Choroid plexus epithelial cell (primary cell): ENCODE measurements around the gene ACACB.

Source experiments
- DNase-seq: peaks from one replicate; pipeline ENCODE4 v3.0.0-alpha.2; 2010; ENCODE audit warnings: low read depth
- H3K4me3 ChIP-seq: 2 replicates; pipeline ENCODE4 v1.5.1; 2011; ENCODE audit warnings: low read depth, mild to moderate bottlenecking, control low read depth, low read length, moderate library complexity
- CTCF ChIP-seq: conservative IDR thresholded peaks from 2 replicates; pipeline ENCODE4 v1.5.1; 2011; ENCODE audit warnings: low read depth, mild to moderate bottlenecking, control low read depth, inconsistent platforms, low read length, moderate library complexity

The ACACB gene

DNA sequence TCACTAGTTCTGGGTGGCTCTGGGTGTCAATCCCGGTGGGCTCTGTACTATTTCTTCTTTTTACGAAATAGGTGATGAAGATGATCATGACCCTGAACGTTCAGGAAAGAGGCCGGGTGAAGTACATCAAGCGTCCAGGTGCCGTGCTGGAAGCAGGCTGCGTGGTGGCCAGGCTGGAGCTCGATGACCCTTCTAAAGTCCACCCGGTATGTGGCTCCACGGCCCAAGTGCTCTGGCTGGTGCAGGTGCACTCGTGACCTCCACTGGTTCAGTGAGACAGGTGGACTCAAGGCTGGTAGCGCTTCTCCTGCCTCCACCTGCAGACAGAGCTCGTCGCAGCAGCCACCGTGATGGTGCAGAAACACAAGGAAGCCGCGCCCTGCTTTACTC is 85.1 kb downstream of the ACACB start:
- no peak for DNase-seq
- no peak for TF ChIP-seq CTCF
- no peak overlapping the region for H3K4me3 ChIP-seq

- no peak for TF ChIP-seq CTCF
- H3K4me3 ChIP-seq = no peak overlapping the region
- no peak for DNase-seq
Measured at GRCh38 chr12:109202770-109203169, 86.4 kb downstream of the ACACB start.

GRCh38 chr12:109203480-109203879 is 87.1 kb downstream of the ACACB start:
- DNase-seq = no peak
- no peak overlapping the region for H3K4me3 ChIP-seq
- TF ChIP-seq CTCF = no peak

DNA sequence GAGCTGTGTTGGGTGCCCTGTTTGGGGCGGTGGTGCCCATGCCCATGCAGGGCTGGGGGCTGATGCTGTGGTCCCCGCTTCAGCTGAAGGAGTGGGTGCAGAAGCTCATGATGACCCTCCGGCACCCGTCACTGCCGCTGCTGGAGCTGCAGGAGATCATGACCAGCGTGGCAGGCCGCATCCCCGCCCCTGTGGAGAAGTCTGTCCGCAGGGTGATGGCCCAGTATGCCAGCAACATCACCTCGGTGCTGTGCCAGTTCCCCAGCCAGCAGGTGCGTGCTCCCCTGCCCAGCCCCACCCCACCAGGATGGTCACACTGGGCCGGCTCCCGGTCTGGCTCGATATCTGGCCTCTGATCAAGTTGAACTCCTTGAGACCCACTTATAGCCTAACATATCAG is 92.7 kb downstream of the ACACB start:
- DNase-seq = no peak
- TF ChIP-seq CTCF = no peak
- H3K4me3 ChIP-seq = no peak overlapping the region

DNA sequence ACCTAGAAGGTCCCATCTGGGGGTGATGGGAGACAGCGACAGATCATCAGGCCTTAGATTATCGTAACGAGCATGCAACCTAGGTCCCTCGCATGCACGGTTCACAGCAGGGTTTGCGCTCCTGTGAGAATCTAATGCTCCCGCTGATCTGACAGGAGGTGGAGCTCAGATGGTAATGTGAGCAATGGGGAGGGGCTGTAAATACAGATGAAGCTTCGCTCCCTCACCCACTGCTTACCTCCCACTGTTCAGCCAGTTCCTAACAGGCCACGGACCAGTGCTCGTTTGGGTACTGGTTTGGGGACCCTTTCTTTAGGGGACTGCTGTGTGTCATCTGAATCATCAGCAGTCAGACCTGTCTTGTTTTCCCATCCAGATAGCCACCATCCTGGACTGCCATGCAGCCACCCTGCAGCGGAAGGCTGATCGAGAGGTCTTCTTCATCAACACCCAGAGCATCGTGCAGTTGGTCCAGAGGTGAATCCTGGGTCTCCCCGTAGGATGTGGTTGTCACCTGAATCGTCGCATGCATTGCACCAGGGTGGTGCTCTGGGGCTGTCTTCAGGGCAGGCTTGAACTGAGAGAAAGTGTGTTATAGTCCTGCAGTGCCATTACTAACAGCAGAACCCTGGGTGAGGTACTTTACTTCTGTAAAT is 96.2 kb downstream of the ACACB start:
- H3K4me3 ChIP-seq = no peak overlapping the region
- DNase-seq = no peak
- no peak for TF ChIP-seq CTCF

GRCh38 chr12:109214131-109214530 is 97.7 kb downstream of the ACACB start:
- H3K4me3 ChIP-seq = no peak overlapping the region
- TF ChIP-seq CTCF = no peak
- DNase-seq = peak; percentile 25

- DNase-seq = no peak
- TF ChIP-seq CTCF = no peak
- H3K4me3 ChIP-seq = no peak overlapping the region
Measured at GRCh38 chr12:109218996-109219395, 102.6 kb downstream of the ACACB start.
